Activated naive CD4-positive, alpha-beta T cell treated with anti-CD3 and anti-CD28 coated beads for 36 hours (primary cell): Measurements from ENCODE around the gene ISG15. TPM values are rescaled to one million over a fixed set of nuclear protein-coding genes. Genes with fewer than 3 reads are reported as not detected.

Experiments
- CTCF ChIA-PET: fragments of 350-600 bp; sonication (Branson Sonifier 250); formaldehyde crosslinking; loops from one replicate; lab custom pipeline; 2021; ENCODE audit warnings: antibody characterized with exemption; lab: Charles Lee
- DNase-seq: peaks from one replicate; pipeline ENCODE4 v3.0.0-alpha.2; 2020
- H3K27ac Mint-ChIP-seq: one replicate; pipeline ENCODE4 v1.8.0; 2021; ENCODE audit warnings: mild to moderate bottlenecking, mixed read lengths
- H3K27me3 Mint-ChIP-seq: one replicate; pipeline ENCODE4 v1.8.0; 2021; ENCODE audit warnings: low read depth, mixed read lengths
- H3K36me3 Mint-ChIP-seq: one replicate; pipeline ENCODE4 v1.8.0; 2021; ENCODE audit warnings: low read depth, mixed read lengths
- H3K4me1 Mint-ChIP-seq: one replicate; pipeline ENCODE4 v1.8.0; 2021; ENCODE audit warnings: low read depth, mixed read lengths
- H3K4me3 Mint-ChIP-seq: one replicate; pipeline ENCODE4 v1.8.0; 2021; ENCODE audit warnings: mild to moderate bottlenecking, moderate library complexity, mixed read lengths
- H3K9me3 Mint-ChIP-seq: one replicate; pipeline ENCODE4 v1.8.0; 2021; ENCODE audit warnings: mixed read lengths
- intact Hi-C: fragments of 100-400 bp; cut with micrococcal nuclease; formaldehyde crosslinking; loops from one replicate; pipeline ENCODE4 v1.15.1; 2023
- total RNA-seq, 2 experiments: library from RNA; stranded (reverse); gene quantifications; one replicate each; pipeline ENCODE4 v1.2.3, GENCODE V29; 2021

The ISG15 gene
- total RNA-seq, 2 experiments from 2014 or later, result 143 to 147 TPM

DNA sequence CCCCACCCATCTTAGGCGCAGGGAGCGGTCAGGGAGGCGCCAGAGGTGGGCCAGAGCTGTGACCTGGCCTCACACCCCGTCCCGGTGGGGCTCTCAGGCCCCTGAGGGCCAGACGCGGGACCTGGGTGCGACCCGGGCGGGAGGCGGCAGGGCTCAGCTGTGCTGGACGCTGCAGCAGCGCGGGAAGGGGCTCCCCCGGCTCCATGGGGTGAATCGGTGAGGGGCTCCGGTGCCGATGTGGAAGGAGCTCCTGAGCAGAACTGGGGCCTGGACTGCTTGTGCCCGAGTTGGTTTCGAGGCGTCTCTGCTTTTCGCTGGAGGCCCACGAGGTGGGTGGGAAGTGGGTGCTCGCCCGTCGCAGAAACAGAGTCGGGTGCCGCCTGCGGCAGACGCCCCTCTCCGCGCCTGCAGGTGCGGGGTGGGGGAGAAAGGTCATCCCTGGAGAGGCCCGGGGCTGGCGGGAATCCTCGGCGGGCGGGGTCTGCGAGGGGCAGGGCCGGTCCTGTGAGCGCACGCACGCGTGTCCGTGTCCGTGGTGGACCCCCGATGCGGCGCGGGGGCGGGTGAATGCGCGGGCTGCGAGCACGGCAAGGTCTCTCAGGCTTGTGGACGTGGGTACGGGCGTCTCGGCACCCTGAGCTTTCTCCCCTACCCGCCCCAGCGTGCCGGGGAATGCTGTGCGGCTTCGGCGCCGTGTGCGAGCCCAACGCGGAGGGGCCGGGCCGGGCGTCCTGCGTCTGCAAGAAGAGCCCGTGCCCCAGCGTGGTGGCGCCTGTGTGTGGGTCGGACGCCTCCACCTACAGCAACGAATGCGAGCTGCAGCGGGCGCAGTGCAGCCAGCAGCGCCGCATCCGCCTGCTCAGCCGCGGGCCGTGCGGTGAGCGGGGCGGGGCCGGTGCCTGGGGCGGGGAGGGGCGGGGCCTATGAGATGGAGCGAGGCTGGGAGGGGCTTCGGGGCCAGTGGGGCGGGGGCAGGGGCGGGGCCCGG, 27.0 kb downstream of the ISG15 start:
- Mint-ChIP-seq H3K27ac (no peak overlapping the region), H3K36me3 (no peaks in the 10 kb centered on the region), H3K4me1 (peaks cover 19% of the 10 kb centered on the region), H3K27me3 (peaks cover 14% of the 10 kb centered on the region), H3K4me3 (peak overlapping the region; percentile 57), H3K9me3 (no peaks in the 10 kb centered on the region)
- intact Hi-C loops, result loop anchor here (1.0 to 2.0 kb wide), 2 partner anchors 19 to 77 kb away; partner anchors contain the start of gene C1orf159
- CTCF ChIA-PET, result interaction anchor here (0.6 to 3.1 kb wide), 4 partner anchors 23 to 210 kb away, joined by 3 to 12 read pairs (median 3); no protein-coding TSS in a partner anchor
- DNase-seq, result peak; percentile 84

DNA sequence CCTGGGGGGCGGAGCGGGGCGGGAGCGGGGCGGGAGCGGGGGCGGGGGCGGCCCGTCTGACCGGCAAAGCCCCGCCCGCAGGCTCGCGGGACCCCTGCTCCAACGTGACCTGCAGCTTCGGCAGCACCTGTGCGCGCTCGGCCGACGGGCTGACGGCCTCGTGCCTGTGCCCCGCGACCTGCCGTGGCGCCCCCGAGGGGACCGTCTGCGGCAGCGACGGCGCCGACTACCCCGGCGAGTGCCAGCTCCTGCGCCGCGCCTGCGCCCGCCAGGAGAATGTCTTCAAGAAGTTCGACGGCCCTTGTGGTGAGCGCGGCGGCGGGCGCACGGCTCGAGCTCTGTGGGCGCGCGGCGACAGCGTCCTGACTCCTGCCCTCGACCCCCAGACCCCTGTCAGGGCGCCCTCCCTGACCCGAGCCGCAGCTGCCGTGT, 27.8 kb downstream of the ISG15 start:
- Mint-ChIP-seq H3K36me3 (no peaks in the 10 kb centered on the region), H3K27ac (no peak overlapping the region)
- intact Hi-C loops, result loop anchor here (2.0 kb wide), 1 partner anchor 76 kb away; the partner anchor contains the start of gene C1orf159

GRCh38 chr1:1041873-1042272, 28.6 kb downstream of the ISG15 start:
- no peak for DNase-seq
- intact Hi-C loops, result loop anchor here (2.0 kb wide), 1 partner anchor 75 kb away; the partner anchor contains the start of gene C1orf159
- Mint-ChIP-seq H3K27ac (no peak overlapping the region), H3K36me3 (no peaks in the 10 kb centered on the region), H3K4me1 (peaks cover 19% of the 10 kb centered on the region), H3K4me3 (no peak overlapping the region), H3K27me3 (peaks cover 14% of the 10 kb centered on the region), H3K9me3 (no peaks in the 10 kb centered on the region)
- CTCF ChIA-PET, result no interaction called here

More for the DNA sequence above, 27.8 kb downstream of the ISG15 start:
- peaks cover 19% of the 10 kb centered on the region for H3K4me1 Mint-ChIP-seq
- no peak for DNase-seq
- peaks cover 14% of the 10 kb centered on the region for H3K27me3 Mint-ChIP-seq
- no peak overlapping the region for H3K4me3 Mint-ChIP-seq
- no peaks in the 10 kb centered on the region for H3K9me3 Mint-ChIP-seq
- CTCF ChIA-PET, result interaction anchor here (0.6 to 1.4 kb wide), 2 partner anchors 23 to 209 kb away, joined by 3 read pairs; no protein-coding TSS in a partner anchor

GRCh38 chr1:1042835-1043234, 29.5 kb downstream of the ISG15 start:
- intact Hi-C loops, result no loop called here

DNA sequence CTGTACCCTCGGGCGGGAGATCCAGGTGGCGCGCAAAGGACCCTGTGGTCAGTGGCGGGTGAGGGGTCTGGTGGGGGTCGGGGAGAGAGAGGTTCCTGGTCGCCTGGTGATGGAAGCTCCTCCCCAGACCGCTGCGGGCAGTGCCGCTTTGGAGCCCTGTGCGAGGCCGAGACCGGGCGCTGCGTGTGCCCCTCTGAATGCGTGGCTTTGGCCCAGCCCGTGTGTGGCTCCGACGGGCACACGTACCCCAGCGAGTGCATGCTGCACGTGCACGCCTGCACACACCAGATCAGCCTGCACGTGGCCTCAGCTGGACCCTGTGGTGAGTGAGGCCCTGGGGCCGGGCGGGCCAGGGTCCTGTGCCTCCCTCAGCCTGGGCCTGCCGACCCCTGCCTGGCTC, 30.1 kb downstream of the ISG15 start:
- CTCF ChIA-PET, result no interaction called here
- H3K9me3 Mint-ChIP-seq, result no peaks in the 10 kb centered on the region
- no peak for DNase-seq
- H3K4me1 Mint-ChIP-seq, result peaks cover 18% of the 10 kb centered on the region
- peaks cover 12% of the 10 kb centered on the region for H3K27me3 Mint-ChIP-seq
- intact Hi-C loops, result no loop called here
- H3K27ac Mint-ChIP-seq, result no peak overlapping the region
- peaks cover 1% of the 10 kb centered on the region for H3K36me3 Mint-ChIP-seq
- no peak overlapping the region for H3K4me3 Mint-ChIP-seq

More at GRCh38 chr1:1042835-1043234, 29.5 kb downstream of the ISG15 start:
- peaks cover 1% of the 10 kb centered on the region for H3K36me3 Mint-ChIP-seq
- no peak overlapping the region for H3K4me3 Mint-ChIP-seq
- no peak overlapping the region for H3K27ac Mint-ChIP-seq
- H3K9me3 Mint-ChIP-seq, result no peaks in the 10 kb centered on the region
- peaks cover 19% of the 10 kb centered on the region for H3K4me1 Mint-ChIP-seq
- DNase-seq, result no peak
- peaks cover 14% of the 10 kb centered on the region for H3K27me3 Mint-ChIP-seq
- CTCF ChIA-PET, result no interaction called here

DNA sequence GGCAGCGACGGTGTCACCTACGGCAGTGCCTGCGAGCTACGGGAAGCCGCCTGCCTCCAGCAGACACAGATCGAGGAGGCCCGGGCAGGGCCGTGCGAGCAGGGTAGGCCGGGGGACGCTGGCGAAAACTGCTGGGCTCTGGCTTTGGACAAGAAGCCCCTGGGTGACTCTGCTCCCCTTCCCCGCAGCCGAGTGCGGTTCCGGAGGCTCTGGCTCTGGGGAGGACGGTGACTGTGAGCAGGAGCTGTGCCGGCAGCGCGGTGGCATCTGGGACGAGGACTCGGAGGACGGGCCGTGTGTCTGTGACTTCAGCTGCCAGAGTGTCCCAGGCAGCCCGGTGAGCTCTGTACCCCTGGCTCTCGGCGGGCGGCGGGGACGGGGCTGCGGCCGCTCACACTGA, 30.6 kb downstream of the ISG15 start:
- intact Hi-C loops, result no loop called here

DNA sequence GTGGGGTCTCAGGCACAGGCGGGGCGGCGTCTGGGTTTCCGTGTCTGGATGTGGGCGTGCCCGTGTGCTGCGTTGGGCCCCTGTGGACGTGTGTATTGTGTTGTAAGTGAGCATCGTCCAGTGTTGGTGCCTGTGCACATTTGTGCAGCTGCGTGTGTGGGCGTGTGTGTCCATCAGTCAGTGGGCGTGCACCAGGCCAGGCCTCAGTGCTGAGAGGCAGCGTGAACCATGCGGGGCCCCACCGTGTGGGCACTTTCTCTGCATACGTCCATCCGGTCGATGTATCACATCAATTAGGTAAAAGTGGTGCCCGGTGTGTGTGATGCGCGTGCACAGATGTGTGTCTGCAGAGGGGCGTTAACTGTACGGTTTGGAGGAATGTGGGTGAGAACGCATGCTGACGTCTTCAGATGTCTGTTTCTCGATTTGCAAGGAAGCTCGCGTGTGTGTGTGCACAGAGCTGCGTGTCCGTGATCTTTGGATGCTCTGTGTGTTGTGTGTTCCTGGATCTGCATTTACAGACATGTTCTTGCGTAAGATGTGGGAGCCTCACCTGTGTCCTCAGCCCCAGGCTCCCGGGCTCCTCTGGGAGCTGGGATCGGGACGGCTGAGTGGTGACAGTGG, 31.3 kb downstream of the ISG15 start:
- H3K4me3 Mint-ChIP-seq, result no peak overlapping the region
- no peak for DNase-seq
- peaks cover 3% of the 10 kb centered on the region for H3K27me3 Mint-ChIP-seq
- peaks cover 1% of the 10 kb centered on the region for H3K36me3 Mint-ChIP-seq
- peaks cover 6% of the 10 kb centered on the region for H3K4me1 Mint-ChIP-seq
- no peak overlapping the region for H3K27ac Mint-ChIP-seq
- no peaks in the 10 kb centered on the region for H3K9me3 Mint-ChIP-seq
- CTCF ChIA-PET, result no interaction called here
- intact Hi-C loops, result no loop called here

More for the DNA sequence above, 30.6 kb downstream of the ISG15 start:
- CTCF ChIA-PET, result no interaction called here
- Mint-ChIP-seq H3K4me1 (peaks cover 13% of the 10 kb centered on the region), H3K27me3 (peaks cover 9% of the 10 kb centered on the region), H3K9me3 (no peaks in the 10 kb centered on the region), H3K27ac (no peak overlapping the region), H3K36me3 (peaks cover 1% of the 10 kb centered on the region), H3K4me3 (no peak overlapping the region)
- no peak for DNase-seq

DNA sequence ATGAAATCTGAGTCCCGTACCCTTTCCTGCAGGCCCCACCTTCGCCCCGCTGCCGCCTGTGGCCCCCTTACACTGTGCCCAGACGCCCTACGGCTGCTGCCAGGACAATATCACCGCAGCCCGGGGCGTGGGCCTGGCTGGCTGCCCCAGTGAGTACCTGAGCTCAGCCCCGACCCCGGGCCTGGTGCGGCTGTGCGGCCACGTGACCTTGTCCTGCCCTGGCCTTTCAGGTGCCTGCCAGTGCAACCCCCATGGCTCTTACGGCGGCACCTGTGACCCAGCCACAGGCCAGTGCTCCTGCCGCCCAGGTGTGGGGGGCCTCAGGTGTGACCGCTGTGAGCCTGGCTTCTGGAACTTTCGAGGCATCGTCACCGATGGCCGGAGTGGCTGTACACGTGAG, 31.8 kb downstream of the ISG15 start:
- CTCF ChIA-PET, result no interaction called here
- no peak for DNase-seq
- Mint-ChIP-seq H3K27me3 (no peaks in the 10 kb centered on the region), H3K9me3 (no peaks in the 10 kb centered on the region), H3K27ac (no peak overlapping the region), H3K4me3 (no peak overlapping the region), H3K4me1 (peaks cover under 1% of the 10 kb centered on the region), H3K36me3 (peaks cover 1% of the 10 kb centered on the region)
- intact Hi-C loops, result no loop called here

GRCh38 chr1:1046243-1046642, 32.9 kb downstream of the ISG15 start:
- CTCF ChIA-PET, result no interaction called here
- intact Hi-C loops, result no loop called here
- H3K9me3 Mint-ChIP-seq, result no peaks in the 10 kb centered on the region
- no peaks in the 10 kb centered on the region for H3K4me1 Mint-ChIP-seq
- H3K4me3 Mint-ChIP-seq, result no peak overlapping the region
- DNase-seq, result no peak
- peaks cover 1% of the 10 kb centered on the region for H3K36me3 Mint-ChIP-seq
- H3K27ac Mint-ChIP-seq, result no peak overlapping the region
- no peaks in the 10 kb centered on the region for H3K27me3 Mint-ChIP-seq

GRCh38 chr1:1046767-1047166, 33.5 kb downstream of the ISG15 start:
- CTCF ChIA-PET, result no interaction called here
- Mint-ChIP-seq H3K27me3 (no peaks in the 10 kb centered on the region), H3K4me1 (no peaks in the 10 kb centered on the region), H3K27ac (no peak overlapping the region), H3K9me3 (no peaks in the 10 kb centered on the region), H3K36me3 (peaks cover 1% of the 10 kb centered on the region), H3K4me3 (no peak overlapping the region)
- intact Hi-C loops, result no loop called here
- no peak for DNase-seq

GRCh38 chr1:1047407-1047806, 34.1 kb downstream of the ISG15 start:
- CTCF ChIA-PET, result interaction anchor here (0.6 kb wide), 1 partner anchor 622 kb away, joined by 3 read pairs; no protein-coding TSS in a partner anchor
- H3K4me1 Mint-ChIP-seq, result no peaks in the 10 kb centered on the region
- H3K27me3 Mint-ChIP-seq, result no peaks in the 10 kb centered on the region
- H3K27ac Mint-ChIP-seq, result no peak overlapping the region
- H3K9me3 Mint-ChIP-seq, result peaks cover 3% of the 10 kb centered on the region
- no peak for DNase-seq
- no peak overlapping the region for H3K4me3 Mint-ChIP-seq
- H3K36me3 Mint-ChIP-seq, result peaks cover 1% of the 10 kb centered on the region
- intact Hi-C loops, result no loop called here

DNA sequence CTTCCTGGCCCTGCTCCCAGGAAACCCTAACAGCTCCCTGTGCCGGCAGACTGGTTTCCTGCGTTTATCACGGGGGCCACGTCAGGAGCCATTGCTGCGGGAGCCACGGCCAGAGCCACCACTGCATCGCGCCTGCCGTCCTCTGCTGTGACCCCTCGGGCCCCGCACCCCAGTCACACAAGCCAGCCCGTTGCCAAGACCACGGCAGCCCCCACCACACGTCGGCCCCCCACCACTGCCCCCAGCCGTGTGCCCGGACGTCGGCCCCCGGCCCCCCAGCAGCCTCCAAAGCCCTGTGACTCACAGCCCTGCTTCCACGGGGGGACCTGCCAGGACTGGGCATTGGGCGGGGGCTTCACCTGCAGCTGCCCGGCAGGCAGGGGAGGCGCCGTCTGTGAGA, 34.7 kb downstream of the ISG15 start:
- no peak overlapping the region for H3K4me3 Mint-ChIP-seq
- intact Hi-C loops, result no loop called here
- no peak overlapping the region for H3K27ac Mint-ChIP-seq
- DNase-seq, result no peak
- peaks cover 3% of the 10 kb centered on the region for H3K9me3 Mint-ChIP-seq
- CTCF ChIA-PET, result interaction anchor here (0.6 kb wide), 1 partner anchor 621 kb away, joined by 3 read pairs; no protein-coding TSS in a partner anchor
- no peaks in the 10 kb centered on the region for H3K27me3 Mint-ChIP-seq
- peaks cover 1% of the 10 kb centered on the region for H3K36me3 Mint-ChIP-seq
- H3K4me1 Mint-ChIP-seq, result no peaks in the 10 kb centered on the region
